GM18498 (cell line): ENCODE results near the gene WAPL.

Experiments used
- ATAC-seq: cut with Tn5 transposase; IDR thresholded peaks from one replicate; pipeline ENCODE4 v1.9.1; 2021; ENCODE audit warnings: mild to moderate bottlenecking, moderate library complexity; ENCODE audit not compliant: unreplicated experiment

The WAPL gene

GRCh38 chr10:86472061-86472460 is 49.5 kb downstream of the WAPL start:
- no peak for ATAC-seq

GRCh38 chr10:86461963-86462804 is 59.4 kb downstream of the WAPL start:
- ATAC-seq: no peak

GRCh38 chr10:86451604-86451960 is 70.0 kb downstream of the WAPL start:
- ATAC-seq: no peak

GRCh38 chr10:86450806-86451603 is 70.6 kb downstream of the WAPL start:
- no peak for ATAC-seq

- ATAC-seq: no peak
These were observed 71.5 kb downstream of the WAPL start for GRCh38 chr10:86449926-86450558.

- no peak for ATAC-seq
These were observed 74.2 kb downstream of the WAPL start for GRCh38 chr10:86447432-86447831.

GRCh38 chr10:86446987-86447386 is 74.6 kb downstream of the WAPL start:
- ATAC-seq: no peak

- ATAC-seq: no peak
These were observed 75.2 kb downstream of the WAPL start for GRCh38 chr10:86446440-86446839.

- ATAC-seq: no peak
These were observed 77.7 kb downstream of the WAPL start for GRCh38 chr10:86443936-86444335.

- no peak for ATAC-seq
These were observed 78.5 kb downstream of the WAPL start for GRCh38 chr10:86443069-86443468.

- ATAC-seq: no peak
These were observed 80.4 kb downstream of the WAPL start for GRCh38 chr10:86440874-86441843.

- no peak for ATAC-seq
These were observed 82.0 kb downstream of the WAPL start for GRCh38 chr10:86439544-86439943.

- ATAC-seq: no peak
These were observed 83.4 kb downstream of the WAPL start for GRCh38 chr10:86438091-86438749.

GRCh38 chr10:86437447-86437846 is 84.1 kb downstream of the WAPL start:
- ATAC-seq: no peak

- no peak for ATAC-seq
These were observed 84.6 kb downstream of the WAPL start for GRCh38 chr10:86436963-86437362.

- no peak for ATAC-seq
These were observed 86.9 kb downstream of the WAPL start for GRCh38 chr10:86434656-86435055.

- ATAC-seq: no peak
These were observed 97.9 kb downstream of the WAPL start for GRCh38 chr10:86423739-86424138.

GRCh38 chr10:86419101-86419500 is 102.5 kb downstream of the WAPL start:
- ATAC-seq: no peak

- ATAC-seq: no peak
These were observed 106.0 kb downstream of the WAPL start for GRCh38 chr10:86415583-86415982.

- ATAC-seq: no peak
These were observed 106.5 kb downstream of the WAPL start for GRCh38 chr10:86415116-86415515.
